GM12878 (cell line): ENCODE results near the gene ILF2.

Source experiments
- ATF2 ChIP-seq: IDR thresholded peaks from 2 replicates; pipeline ENCODE4 v1.6.1; 2012; ENCODE audit warnings: low read length, inconsistent platforms
- ATF3 ChIP-seq: IDR thresholded peaks from 2 replicates; pipeline ENCODE4 v1.6.1; 2011; ENCODE audit warnings: low read depth, mild to moderate bottlenecking, low read length, moderate library complexity, borderline replicate concordance; ENCODE audit errors: extremely low read depth
- BHLHE40 ChIP-seq, 2 experiments: fragments of 450-650 bp in 1 of 2; IDR thresholded peaks; 2 replicates each; pipeline ENCODE4 v1.6.1; 2011 to 2017; ENCODE audit warnings: low read depth in 2 of 2, borderline replicate concordance in 1 of 2, improper control_type of control experiment in 1 of 2, low read length in 1 of 2, mild to moderate bottlenecking in 1 of 2
- BMI1 ChIP-seq: fragments of 450-650 bp; IDR thresholded peaks from 2 replicates; pipeline ENCODE4 v1.6.1; 2016; ENCODE audit warnings: mild to moderate bottlenecking, moderate library complexity, borderline replicate concordance
- CTCF ChIP-seq, 3 experiments: IDR thresholded peaks in 2 of 3; conservative IDR thresholded peaks in 1 of 3; 2 replicates each; pipeline ENCODE4 v1.5.1; 2011; ENCODE audit warnings: low read depth in 3 of 3, low read length in 3 of 3, mild to moderate bottlenecking in 3 of 3, control low read depth in 2 of 3, moderate library complexity in 2 of 3, inconsistent platforms in 1 of 3, mixed read lengths in 1 of 3; ENCODE audit not compliant: control insufficient read depth in 2 of 3, insufficient read depth in 1 of 3; ENCODE audit errors: extremely low read depth in 1 of 3
- EED ChIP-seq: sonication (generic); IDR thresholded peaks from 2 replicates; pipeline ENCODE4 v1.6.1; 2016; ENCODE audit warnings: antibody characterized with exemption, low read depth
- EZH2 ChIP-seq: IDR thresholded peaks from 2 replicates; pipeline ENCODE4 v1.6.1; 2012; ENCODE audit warnings: low read depth, mild to moderate bottlenecking, control low read depth, inconsistent platforms, low read length, borderline replicate concordance; ENCODE audit not compliant: control insufficient read depth
- JUND ChIP-seq: IDR thresholded peaks from 2 replicates; pipeline ENCODE4 v1.6.1; 2012; ENCODE audit warnings: low read depth, mild to moderate bottlenecking, low read length, improper control_type of control experiment, moderate library complexity
- MAX ChIP-seq: IDR thresholded peaks from 2 replicates; pipeline ENCODE4 v1.6.1; 2012; ENCODE audit warnings: low read depth, low read length, improper control_type of control experiment
- PBX3 ChIP-seq: IDR thresholded peaks from 2 replicates; pipeline ENCODE4 v1.6.1; 2011; ENCODE audit warnings: mild to moderate bottlenecking, low read depth, low read length, moderate library complexity; ENCODE audit not compliant: insufficient replicate concordance
- POLR2AphosphoS5 ChIP-seq: IDR thresholded peaks from 2 replicates; pipeline ENCODE4 v1.6.1; 2011; ENCODE audit warnings: mild to moderate bottlenecking, low read length, inconsistent platforms
- REST ChIP-seq: IDR thresholded peaks from 2 replicates; pipeline ENCODE4 v1.6.1; 2012; ENCODE audit warnings: mild to moderate bottlenecking, low read depth, low read length
- SMC3 ChIP-seq: IDR thresholded peaks from 2 replicates; pipeline ENCODE4 v1.6.1; 2011; ENCODE audit warnings: low read length, improper control_type of control experiment, borderline replicate concordance
- ZNF274 ChIP-seq: IDR thresholded peaks from one replicate; pipeline ENCODE4 v1.8.0; 2011; ENCODE audit not compliant: insufficient read length, insufficient read depth

GRCh38 chr1:153615406-153615805, 55.4 kb downstream of the ILF2 start:
- TF ChIP-seq EZH2 (no peak), EED (no peak), ATF2 (no peak), ZNF274 (no peak), SMC3 (no peak), BHLHE40 (IDR thresholded peaks at IDR 0.05; ENCODE audit: borderline replicate concordance in 1 of 2, low read depth in 2 of 2, low read length in 1 of 2) (no peak), MAX (no peak), CTCF (IDR thresholded peaks at IDR 0.05 in 2 of 3, conservative IDR thresholded peaks at IDR 0.05 in 1 of 3; ENCODE audit: control insufficient read depth in 2 of 3, extremely low read depth in 1 of 3, insufficient read depth in 1 of 3, low read depth in 3 of 3, low read length in 3 of 3) (no peak), BMI1 (no peak), REST (no peak), PBX3 (no peak), POLR2AphosphoS5 (no peak), JUND (no peak), ATF3 (no peak)
